Neural cell (in vitro differentiated cells): ENCODE data around the gene VAMP1.
"Not testable (repeated sequence)": the region's sequence is repeated elsewhere in the genome, so short reads cannot be mapped to it uniquely, and the experiment has no call there.

Experiments
- EP300 ChIP-seq: fragments of 450-650 bp; conservative IDR thresholded peaks from 2 replicates; pipeline ENCODE4 v1.6.1; 2014; ENCODE audit warnings: antibody characterized with exemption, mild to moderate bottlenecking, moderate library complexity; ENCODE audit not compliant: poor library complexity, severe bottlenecking
- EZH2 ChIP-seq: fragments of 200-600, 300-800 bp; shearing (Covaris generic), sonication (generic); IDR thresholded peaks from 2 replicates; pipeline ENCODE4 v1.6.1; 2014; ENCODE audit warnings: antibody characterized with exemption, low read length, borderline replicate concordance, mild to moderate bottlenecking; ENCODE audit not compliant: insufficient read depth, poor library complexity, severe bottlenecking
- MXI1 ChIP-seq: fragments of 450-650 bp; conservative IDR thresholded peaks from 2 replicates; pipeline ENCODE4 v1.6.1; 2014; ENCODE audit warnings: antibody characterized with exemption, mild to moderate bottlenecking; ENCODE audit not compliant: poor library complexity, severe bottlenecking
- POLR2AphosphoS5 ChIP-seq: IDR thresholded peaks from 2 replicates; pipeline ENCODE4 v1.6.1; 2012
- RAD21 ChIP-seq: fragments of 450-650 bp; conservative IDR thresholded peaks from 2 replicates; pipeline ENCODE4 v1.6.1; 2014; ENCODE audit warnings: antibody characterized with exemption, mild to moderate bottlenecking, moderate library complexity
- SMC3 ChIP-seq: fragments of 450-650 bp; conservative IDR thresholded peaks from 2 replicates; pipeline ENCODE4 v1.6.1; 2014; ENCODE audit warnings: antibody characterized with exemption, mild to moderate bottlenecking, moderate library complexity; ENCODE audit not compliant: poor library complexity
- TAF1 ChIP-seq: IDR thresholded peaks from 2 replicates; pipeline ENCODE4 v1.6.1; 2012; ENCODE audit warnings: low read depth
- TF ChIP-seq, protein P1 (sequence below): fragments of 450-650 bp; IDR thresholded peaks from 2 replicates; pipeline ENCODE4 v1.5.1; 2014; ENCODE audit warnings: antibody characterized with exemption, mild to moderate bottlenecking, moderate library complexity; ENCODE audit not compliant: poor library complexity, severe bottlenecking
- TF ChIP-seq, protein P2 (sequence below): IDR thresholded peaks from 2 replicates; pipeline ENCODE4 v1.6.1; 2012; ENCODE audit warnings: borderline replicate concordance

DNA sequence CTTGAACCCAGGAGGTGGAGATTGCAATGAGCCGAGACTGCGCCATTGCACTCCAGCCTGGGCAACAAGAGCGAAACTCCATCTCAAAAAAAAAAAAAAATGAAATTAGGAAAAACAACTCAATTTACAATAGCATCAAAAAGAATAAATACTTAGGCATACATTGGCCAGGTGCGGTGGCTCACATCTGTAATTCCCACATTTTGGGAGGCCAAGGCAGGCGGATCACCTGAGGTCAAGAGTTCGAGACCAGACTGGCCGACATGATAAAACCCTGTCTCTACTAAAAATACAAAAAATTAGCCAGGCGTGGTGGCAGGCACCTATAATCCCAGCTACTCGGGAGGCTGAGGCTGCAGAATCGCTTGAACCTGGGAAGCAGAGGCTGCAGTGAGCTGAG, 42.7 kb downstream of the VAMP1 start:
- TF ChIP-seq, protein P1, sequence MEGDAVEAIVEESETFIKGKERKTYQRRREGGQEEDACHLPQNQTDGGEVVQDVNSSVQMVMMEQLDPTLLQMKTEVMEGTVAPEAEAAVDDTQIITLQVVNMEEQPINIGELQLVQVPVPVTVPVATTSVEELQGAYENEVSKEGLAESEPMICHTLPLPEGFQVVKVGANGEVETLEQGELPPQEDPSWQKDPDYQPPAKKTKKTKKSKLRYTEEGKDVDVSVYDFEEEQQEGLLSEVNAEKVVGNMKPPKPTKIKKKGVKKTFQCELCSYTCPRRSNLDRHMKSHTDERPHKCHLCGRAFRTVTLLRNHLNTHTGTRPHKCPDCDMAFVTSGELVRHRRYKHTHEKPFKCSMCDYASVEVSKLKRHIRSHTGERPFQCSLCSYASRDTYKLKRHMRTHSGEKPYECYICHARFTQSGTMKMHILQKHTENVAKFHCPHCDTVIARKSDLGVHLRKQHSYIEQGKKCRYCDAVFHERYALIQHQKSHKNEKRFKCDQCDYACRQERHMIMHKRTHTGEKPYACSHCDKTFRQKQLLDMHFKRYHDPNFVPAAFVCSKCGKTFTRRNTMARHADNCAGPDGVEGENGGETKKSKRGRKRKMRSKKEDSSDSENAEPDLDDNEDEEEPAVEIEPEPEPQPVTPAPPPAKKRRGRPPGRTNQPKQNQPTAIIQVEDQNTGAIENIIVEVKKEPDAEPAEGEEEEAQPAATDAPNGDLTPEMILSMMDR, result not testable (repeated sequence)
- TF ChIP-seq, protein P2, sequence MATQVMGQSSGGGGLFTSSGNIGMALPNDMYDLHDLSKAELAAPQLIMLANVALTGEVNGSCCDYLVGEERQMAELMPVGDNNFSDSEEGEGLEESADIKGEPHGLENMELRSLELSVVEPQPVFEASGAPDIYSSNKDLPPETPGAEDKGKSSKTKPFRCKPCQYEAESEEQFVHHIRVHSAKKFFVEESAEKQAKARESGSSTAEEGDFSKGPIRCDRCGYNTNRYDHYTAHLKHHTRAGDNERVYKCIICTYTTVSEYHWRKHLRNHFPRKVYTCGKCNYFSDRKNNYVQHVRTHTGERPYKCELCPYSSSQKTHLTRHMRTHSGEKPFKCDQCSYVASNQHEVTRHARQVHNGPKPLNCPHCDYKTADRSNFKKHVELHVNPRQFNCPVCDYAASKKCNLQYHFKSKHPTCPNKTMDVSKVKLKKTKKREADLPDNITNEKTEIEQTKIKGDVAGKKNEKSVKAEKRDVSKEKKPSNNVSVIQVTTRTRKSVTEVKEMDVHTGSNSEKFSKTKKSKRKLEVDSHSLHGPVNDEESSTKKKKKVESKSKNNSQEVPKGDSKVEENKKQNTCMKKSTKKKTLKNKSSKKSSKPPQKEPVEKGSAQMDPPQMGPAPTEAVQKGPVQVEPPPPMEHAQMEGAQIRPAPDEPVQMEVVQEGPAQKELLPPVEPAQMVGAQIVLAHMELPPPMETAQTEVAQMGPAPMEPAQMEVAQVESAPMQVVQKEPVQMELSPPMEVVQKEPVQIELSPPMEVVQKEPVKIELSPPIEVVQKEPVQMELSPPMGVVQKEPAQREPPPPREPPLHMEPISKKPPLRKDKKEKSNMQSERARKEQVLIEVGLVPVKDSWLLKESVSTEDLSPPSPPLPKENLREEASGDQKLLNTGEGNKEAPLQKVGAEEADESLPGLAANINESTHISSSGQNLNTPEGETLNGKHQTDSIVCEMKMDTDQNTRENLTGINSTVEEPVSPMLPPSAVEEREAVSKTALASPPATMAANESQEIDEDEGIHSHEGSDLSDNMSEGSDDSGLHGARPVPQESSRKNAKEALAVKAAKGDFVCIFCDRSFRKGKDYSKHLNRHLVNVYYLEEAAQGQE, result not testable (repeated sequence)
- TF ChIP-seq EP300, RAD21, POLR2AphosphoS5, SMC3, MXI1, TAF1, EZH2: not testable (repeated sequence)
